Activated naive CD4-positive, alpha-beta T cell treated with anti-CD3 and anti-CD28 coated beads, Interleukin-2, amount 10 ng/mL, durations not matched to agents 7 days and 5 days (primary cell): ENCODE measurements around the gene AHCYL2.

ENCODE experiments used
- CTCF ChIA-PET: fragments of 350-600 bp; sonication (Branson Sonifier 250); formaldehyde crosslinking; loops from one replicate; lab custom pipeline; 2021; ENCODE audit warnings: antibody characterized with exemption; lab: Charles Lee
- DNase-seq: peaks from one replicate; pipeline ENCODE4 v3.0.0-alpha.2; 2020
- H3K27ac Mint-ChIP-seq: one replicate; pipeline ENCODE4 v1.8.0; 2021; ENCODE audit warnings: mild to moderate bottlenecking, moderate library complexity, mixed read lengths
- H3K27me3 Mint-ChIP-seq: one replicate; pipeline ENCODE4 v1.8.0; 2021; ENCODE audit warnings: mild to moderate bottlenecking, mixed read lengths
- H3K36me3 Mint-ChIP-seq: one replicate; pipeline ENCODE4 v1.8.0; 2021; ENCODE audit warnings: mixed read lengths
- H3K4me1 Mint-ChIP-seq: one replicate; pipeline ENCODE4 v1.8.0; 2021; ENCODE audit warnings: mixed read lengths
- H3K4me3 Mint-ChIP-seq: one replicate; pipeline ENCODE4 v1.8.0; 2021; ENCODE audit warnings: mild to moderate bottlenecking, moderate library complexity, mixed read lengths
- H3K9me3 Mint-ChIP-seq: one replicate; pipeline ENCODE4 v1.8.0; 2021; ENCODE audit warnings: mixed read lengths

The AHCYL2 gene

DNA sequence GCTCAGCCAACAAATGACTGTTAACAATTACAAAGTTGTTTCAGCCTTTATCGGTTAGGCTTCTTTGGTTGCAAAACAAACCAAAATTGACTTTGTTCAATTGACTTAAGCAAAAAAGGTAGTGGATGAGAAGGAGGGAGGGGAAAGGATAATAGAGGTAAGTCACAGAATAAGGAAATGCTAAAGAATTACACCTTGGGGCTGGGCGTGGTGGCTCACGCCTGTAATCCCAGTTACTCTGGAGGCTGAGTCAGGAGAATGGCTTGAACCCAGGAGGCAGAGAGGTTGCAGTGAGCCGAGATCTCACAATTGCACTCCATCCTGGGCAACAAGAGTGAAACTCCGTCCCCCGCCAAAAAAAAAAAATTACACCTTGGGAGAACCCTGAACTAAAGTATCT is 41.4 kb downstream of the AHCYL2 start:
- no peak for DNase-seq
- Mint-ChIP-seq H3K27ac (no peak overlapping the region), H3K4me1 (no peaks in the 10 kb centered on the region), H3K27me3 (no peaks in the 10 kb centered on the region), H3K36me3 (no peaks in the 10 kb centered on the region), H3K9me3 (no peaks in the 10 kb centered on the region), H3K4me3 (no peak overlapping the region)
- CTCF ChIA-PET = no interaction called here

DNA sequence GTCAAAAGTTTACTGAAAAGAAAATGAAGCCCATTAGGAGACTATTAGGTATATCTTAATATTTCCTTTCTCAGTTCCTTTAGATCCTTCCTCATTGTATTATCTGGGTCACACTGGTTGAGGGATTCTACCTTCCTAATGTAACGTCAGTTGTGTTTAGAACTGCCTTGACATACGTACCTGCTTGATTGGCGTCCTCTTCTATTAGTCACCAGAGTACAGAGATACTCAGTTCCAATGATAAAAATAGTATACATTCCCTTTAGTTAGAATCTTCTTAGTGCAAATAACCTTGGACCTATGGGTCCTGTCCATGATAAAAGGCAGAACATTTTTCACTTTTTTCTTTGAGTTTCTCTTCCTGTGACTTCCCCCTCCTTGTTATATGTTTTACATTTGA is 45.2 kb downstream of the AHCYL2 start:
- Mint-ChIP-seq H3K27me3 (no peaks in the 10 kb centered on the region), H3K4me1 (peaks cover 2% of the 10 kb centered on the region), H3K4me3 (no peak overlapping the region), H3K9me3 (no peaks in the 10 kb centered on the region), H3K36me3 (no peaks in the 10 kb centered on the region), H3K27ac (no peak overlapping the region)
- no peak for DNase-seq
- CTCF ChIA-PET = interaction anchor here (0.6 to 8.3 kb wide), 5 partner anchors 9 to 106 kb away, joined by 4 to 185 read pairs (median 17); partner anchors contain the start of gene AHCYL2

DNA sequence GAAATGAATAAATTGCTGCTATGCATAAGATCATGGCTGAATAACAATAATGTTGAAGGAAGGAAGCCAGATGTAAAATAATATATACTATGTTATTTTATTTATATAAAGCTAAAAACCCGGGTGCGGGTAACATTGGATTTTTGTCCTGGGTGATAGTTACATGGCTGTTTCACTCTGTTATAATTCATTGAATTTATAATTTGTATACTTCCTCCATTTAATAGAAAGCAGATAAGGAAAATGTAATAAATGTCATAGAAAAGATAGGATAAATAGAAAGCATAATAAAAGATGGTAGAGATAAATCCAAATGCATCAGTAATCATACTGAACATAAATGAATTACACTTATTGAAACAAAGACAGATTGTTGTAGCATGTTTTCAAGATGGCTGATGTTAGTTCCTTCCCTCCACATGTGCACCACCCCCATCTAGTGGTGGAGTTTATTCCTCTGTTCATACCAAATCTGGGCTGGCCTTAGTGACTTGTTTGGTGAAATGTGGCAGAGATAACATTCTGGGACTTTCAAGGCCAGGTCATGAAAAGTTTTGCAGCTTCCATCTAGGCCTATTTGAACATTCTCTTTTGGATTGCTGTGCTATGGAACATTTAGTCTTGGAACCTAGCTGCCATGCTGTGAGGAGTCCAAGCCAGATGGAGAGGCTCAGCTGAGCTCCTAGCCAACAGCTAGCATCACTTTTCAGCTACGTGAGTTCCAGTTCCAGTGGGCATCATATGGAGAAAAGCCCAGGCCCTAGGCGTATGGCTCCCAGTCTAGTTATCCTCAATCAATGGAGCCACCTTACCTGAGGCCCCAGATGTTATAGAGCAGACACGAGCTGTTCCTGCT is 46.9 kb downstream of the AHCYL2 start:
- no peak overlapping the region for H3K27ac Mint-ChIP-seq
- CTCF ChIA-PET = interaction anchor here (0.7 to 8.3 kb wide), 18 partner anchors 11 to 545 kb away, joined by 3 to 185 read pairs (median 4); partner anchors contain the start of gene AHCYL2
- H3K4me1 Mint-ChIP-seq = peaks cover 2% of the 10 kb centered on the region
- H3K4me3 Mint-ChIP-seq = no peak overlapping the region
- DNase-seq = peak; percentile 76
- no peaks in the 10 kb centered on the region for H3K9me3 Mint-ChIP-seq
- H3K36me3 Mint-ChIP-seq = no peaks in the 10 kb centered on the region
- H3K27me3 Mint-ChIP-seq = no peaks in the 10 kb centered on the region

DNA sequence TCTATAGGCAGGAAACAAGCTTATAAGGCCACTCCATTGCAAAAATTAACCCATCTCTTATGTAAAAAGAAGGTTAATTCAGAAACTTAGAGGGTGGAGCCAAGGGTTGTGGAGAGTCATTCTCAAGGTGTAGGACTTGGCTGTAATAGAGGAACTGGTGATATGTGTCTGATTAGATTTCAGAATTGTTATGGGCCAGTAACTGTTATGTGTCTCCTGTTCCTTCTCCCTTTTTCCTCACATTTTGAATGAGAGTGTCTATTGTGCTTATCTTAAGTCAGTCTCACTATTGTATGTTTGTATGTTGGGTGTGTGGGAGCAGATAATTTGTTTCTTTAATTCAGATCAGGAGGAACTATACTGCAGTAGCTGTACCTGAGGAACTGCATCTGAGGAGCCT is 49.1 kb downstream of the AHCYL2 start:
- no peaks in the 10 kb centered on the region for H3K27me3 Mint-ChIP-seq
- no peak overlapping the region for H3K27ac Mint-ChIP-seq
- CTCF ChIA-PET = interaction anchor here (0.8 to 8.3 kb wide), 4 partner anchors 10 to 53 kb away, joined by 3 to 185 read pairs (median 14); partner anchors contain the start of gene AHCYL2
- H3K9me3 Mint-ChIP-seq = no peaks in the 10 kb centered on the region
- DNase-seq = no peak
- H3K36me3 Mint-ChIP-seq = no peaks in the 10 kb centered on the region
- H3K4me1 Mint-ChIP-seq = peaks cover 2% of the 10 kb centered on the region
- no peak overlapping the region for H3K4me3 Mint-ChIP-seq

DNA sequence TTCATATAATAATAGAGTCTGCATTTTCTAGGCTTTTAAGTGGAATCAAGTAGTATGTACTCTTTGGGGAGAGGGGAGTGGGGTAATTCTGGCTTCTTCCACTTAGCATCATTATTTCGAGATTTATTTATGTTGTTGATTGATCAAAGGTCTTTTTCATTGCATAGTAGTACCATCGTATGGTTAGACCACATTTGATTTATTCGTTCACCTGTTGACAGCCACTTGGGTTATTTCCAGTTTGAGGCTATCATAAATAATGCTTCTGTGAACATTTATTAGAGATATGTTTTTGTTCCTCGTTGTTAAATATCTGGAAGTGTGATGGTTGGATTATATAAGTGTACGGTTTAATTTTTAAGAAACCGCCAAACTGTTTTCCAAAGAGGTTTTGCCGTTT is 52.8 kb downstream of the AHCYL2 start:
- H3K4me3 Mint-ChIP-seq = no peak overlapping the region

DNA sequence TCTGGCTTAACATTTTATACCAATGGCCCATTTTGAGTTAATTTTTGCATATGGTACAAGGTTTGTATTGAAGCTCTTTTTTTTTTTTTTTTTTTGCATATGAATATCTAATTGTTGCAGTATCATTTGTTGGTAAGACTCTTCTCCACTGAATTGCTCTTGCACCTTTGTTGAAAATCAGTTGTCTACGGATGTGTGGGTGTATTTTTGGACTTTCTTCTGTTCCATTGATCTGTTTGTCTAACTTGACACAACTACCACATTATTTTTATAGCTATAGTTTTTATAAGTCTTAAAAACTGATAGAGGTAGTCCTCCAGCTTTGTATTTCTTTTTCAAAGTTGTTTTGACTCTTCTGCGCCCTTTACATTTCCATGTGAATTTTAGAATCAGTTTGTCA is 53.9 kb downstream of the AHCYL2 start:
- no peaks in the 10 kb centered on the region for H3K4me1 Mint-ChIP-seq
- H3K9me3 Mint-ChIP-seq = no peaks in the 10 kb centered on the region
- H3K4me3 Mint-ChIP-seq = no peak overlapping the region
- no peak for DNase-seq
- CTCF ChIA-PET = interaction anchor here (2.2 kb wide), 1 partner anchor 60 kb away, joined by 10 read pairs; no protein-coding TSS in a partner anchor
- no peak overlapping the region for H3K27ac Mint-ChIP-seq
- H3K36me3 Mint-ChIP-seq = no peaks in the 10 kb centered on the region
- H3K27me3 Mint-ChIP-seq = no peaks in the 10 kb centered on the region

More for the DNA sequence above, 52.8 kb downstream of the AHCYL2 start:
- Mint-ChIP-seq H3K27ac (no peak overlapping the region), H3K9me3 (no peaks in the 10 kb centered on the region), H3K4me1 (no peaks in the 10 kb centered on the region), H3K36me3 (no peaks in the 10 kb centered on the region), H3K27me3 (no peaks in the 10 kb centered on the region)
- no peak for DNase-seq
- CTCF ChIA-PET = no interaction called here

DNA sequence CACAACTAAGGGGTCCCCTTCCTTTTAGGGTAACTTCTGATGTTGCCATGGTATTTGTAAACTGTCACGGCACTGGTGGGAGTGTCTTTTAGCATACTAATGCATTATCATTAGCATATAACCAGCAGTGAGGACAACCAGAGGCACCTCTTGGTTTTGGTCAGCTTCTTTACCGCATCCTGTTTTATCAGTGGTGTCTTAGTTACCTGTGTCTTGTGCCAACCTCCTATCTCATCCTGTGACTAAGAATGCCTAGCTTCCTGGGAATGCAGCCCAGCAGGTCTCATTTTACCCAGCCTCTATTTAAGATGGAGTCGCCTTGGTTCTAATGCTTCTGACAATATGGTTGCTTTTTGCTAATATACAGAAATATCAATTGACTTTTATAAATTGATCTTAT is 54.9 kb downstream of the AHCYL2 start:
- no peak overlapping the region for H3K4me3 Mint-ChIP-seq
- CTCF ChIA-PET = interaction anchor here (2.2 kb wide), 1 partner anchor 61 kb away, joined by 10 read pairs; no protein-coding TSS in a partner anchor
- H3K9me3 Mint-ChIP-seq = no peaks in the 10 kb centered on the region
- no peaks in the 10 kb centered on the region for H3K4me1 Mint-ChIP-seq
- no peaks in the 10 kb centered on the region for H3K36me3 Mint-ChIP-seq
- no peak for DNase-seq
- H3K27me3 Mint-ChIP-seq = no peaks in the 10 kb centered on the region
- H3K27ac Mint-ChIP-seq = no peak overlapping the region

DNA sequence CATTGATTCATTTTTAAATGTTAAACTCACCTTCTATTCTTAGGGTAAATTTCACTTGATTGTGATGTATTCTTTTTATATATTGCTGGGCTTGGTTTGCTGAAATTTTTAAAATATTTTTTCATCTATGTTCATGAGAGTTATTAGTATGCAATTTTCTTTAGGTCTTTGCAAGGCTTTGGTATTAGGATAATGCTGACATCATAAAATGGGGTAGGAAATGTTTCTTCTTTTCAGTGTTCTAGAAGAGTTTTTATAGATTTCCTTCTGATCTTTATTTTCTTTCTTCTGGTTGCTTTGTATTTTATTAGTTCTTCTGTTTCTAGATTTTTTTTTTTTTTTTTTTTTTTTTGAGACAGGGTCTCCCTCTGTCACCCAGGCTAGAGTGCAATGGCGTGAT is 56.3 kb downstream of the AHCYL2 start:
- no peaks in the 10 kb centered on the region for H3K36me3 Mint-ChIP-seq
- H3K27me3 Mint-ChIP-seq = no peaks in the 10 kb centered on the region
- CTCF ChIA-PET = no interaction called here
- no peaks in the 10 kb centered on the region for H3K4me1 Mint-ChIP-seq
- DNase-seq = no peak
- H3K4me3 Mint-ChIP-seq = no peak overlapping the region
- no peak overlapping the region for H3K27ac Mint-ChIP-seq
- H3K9me3 Mint-ChIP-seq = no peaks in the 10 kb centered on the region

DNA sequence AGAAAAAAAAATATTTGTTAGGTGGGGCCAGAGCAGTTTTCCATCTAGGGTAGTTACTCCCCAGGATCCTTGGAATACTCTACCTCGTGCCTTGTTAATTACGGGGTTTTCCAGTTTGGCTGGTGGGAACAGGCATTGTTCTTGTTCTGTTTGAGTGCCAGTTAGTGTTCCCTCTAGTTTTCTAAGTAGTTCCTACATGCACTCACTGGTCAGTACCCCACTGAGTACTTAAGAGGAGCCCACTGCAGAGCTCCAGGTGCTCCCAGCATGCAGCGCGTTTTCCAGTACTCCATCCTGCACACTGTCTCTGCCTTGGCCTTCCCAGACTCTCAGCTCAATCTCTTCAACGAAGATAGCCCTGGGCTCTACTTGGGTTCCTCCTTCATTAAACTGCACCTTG is 58.0 kb downstream of the AHCYL2 start:
- no peaks in the 10 kb centered on the region for H3K27me3 Mint-ChIP-seq
- DNase-seq = no peak
- CTCF ChIA-PET = interaction anchor here (1.3 kb wide), 1 partner anchor 15 kb away, joined by 3 read pairs; no protein-coding TSS in a partner anchor
- H3K36me3 Mint-ChIP-seq = no peaks in the 10 kb centered on the region
- H3K9me3 Mint-ChIP-seq = no peaks in the 10 kb centered on the region
- H3K4me1 Mint-ChIP-seq = no peaks in the 10 kb centered on the region
- no peak overlapping the region for H3K27ac Mint-ChIP-seq
- H3K4me3 Mint-ChIP-seq = no peak overlapping the region

DNA sequence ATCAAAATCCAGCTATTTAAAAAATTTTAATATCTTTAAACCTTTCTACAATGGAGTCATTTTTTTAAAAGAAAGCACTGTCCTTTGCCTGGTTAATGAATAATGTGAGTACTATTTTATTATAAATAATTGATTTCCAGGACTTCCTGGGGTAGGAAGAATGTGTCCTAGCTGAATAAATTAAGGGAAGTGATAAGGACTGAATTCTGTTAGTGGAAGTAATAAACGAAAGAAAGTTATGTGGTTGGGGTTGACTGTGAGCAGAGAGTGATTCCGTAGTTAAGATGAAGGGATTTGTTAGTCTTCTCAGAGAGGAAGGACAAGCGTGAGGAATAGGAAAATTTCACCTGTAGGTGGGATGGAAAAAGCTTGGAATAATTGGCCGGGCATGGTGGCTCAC is 59.1 kb downstream of the AHCYL2 start:
- CTCF ChIA-PET = interaction anchor here (0.7 to 3.5 kb wide), 5 partner anchors 10 to 66 kb away, joined by 3 to 17 read pairs (median 3); no protein-coding TSS in a partner anchor
- no peak for DNase-seq
- Mint-ChIP-seq H3K9me3 (no peaks in the 10 kb centered on the region), H3K4me1 (no peaks in the 10 kb centered on the region), H3K27ac (no peak overlapping the region), H3K4me3 (no peak overlapping the region), H3K36me3 (no peaks in the 10 kb centered on the region), H3K27me3 (no peaks in the 10 kb centered on the region)

DNA sequence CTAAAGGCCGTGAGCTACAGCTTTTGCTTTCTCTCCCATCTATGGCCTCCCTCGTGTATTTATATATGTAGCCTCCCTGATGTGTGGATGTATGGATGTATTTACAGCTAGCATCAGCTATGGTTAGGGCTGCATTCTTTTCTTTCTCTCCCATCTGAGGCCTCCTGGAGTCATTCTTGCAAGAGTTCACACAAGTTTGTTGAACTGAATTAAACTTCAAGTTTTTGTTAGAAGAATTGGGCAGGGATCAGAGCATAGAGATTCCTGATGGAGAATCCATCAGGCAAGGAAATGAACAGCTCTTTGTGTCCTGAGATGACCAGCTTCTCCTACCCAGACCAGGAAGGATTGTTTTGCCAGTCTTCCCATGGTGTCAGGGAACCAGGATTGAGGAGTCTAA is 60.3 kb downstream of the AHCYL2 start:
- CTCF ChIA-PET = interaction anchor here (1.0 to 3.5 kb wide), 2 partner anchors 14 to 67 kb away, joined by 3 to 17 read pairs; no protein-coding TSS in a partner anchor
- Mint-ChIP-seq H3K27ac (no peak overlapping the region), H3K36me3 (no peaks in the 10 kb centered on the region), H3K4me1 (no peaks in the 10 kb centered on the region), H3K4me3 (no peak overlapping the region), H3K27me3 (no peaks in the 10 kb centered on the region), H3K9me3 (no peaks in the 10 kb centered on the region)
- DNase-seq = no peak

DNA sequence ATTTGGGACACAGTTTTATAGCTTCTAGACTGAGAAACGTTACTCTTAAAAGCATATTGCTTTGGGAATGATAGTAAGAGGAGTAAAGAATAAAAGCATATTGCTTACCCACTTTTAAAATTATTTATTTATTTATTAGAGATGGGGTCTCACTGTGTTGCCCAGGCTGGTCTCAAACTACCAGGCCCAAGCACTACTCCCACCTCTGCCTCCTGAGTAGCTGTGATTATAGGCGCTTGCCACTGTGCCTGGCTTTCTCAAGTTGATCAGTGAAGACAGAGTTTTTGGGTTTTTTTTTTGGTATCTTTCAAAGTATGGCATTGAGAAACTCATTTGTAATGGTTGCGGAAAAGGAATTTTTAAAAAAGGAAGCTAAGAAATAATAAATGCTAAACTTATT is 68.0 kb downstream of the AHCYL2 start:
- no peak overlapping the region for H3K4me3 Mint-ChIP-seq
- no peak for DNase-seq
- CTCF ChIA-PET = interaction anchor here (7.2 kb wide), 1 partner anchor 74 kb away, joined by 100 read pairs; no protein-coding TSS in a partner anchor

DNA sequence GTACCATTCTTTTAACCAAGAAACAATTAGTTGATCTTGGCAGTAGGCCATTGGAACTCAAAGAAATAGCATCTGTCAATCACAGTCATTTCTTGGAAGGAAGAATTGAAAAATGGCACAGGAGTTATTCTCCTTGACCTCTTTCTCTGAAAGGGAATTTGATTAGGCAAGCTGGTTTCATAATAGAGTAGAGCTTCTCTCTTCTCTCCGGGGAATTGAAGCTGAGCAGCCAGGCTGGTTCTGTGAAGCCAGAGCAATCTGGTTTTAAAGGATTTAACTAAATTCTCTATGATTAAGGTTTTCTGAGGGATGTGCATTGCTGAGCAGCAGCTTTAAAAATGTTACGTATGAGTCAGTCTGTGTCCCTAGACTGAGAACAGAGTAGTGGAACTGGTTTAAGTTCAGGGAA is 70.2 kb downstream of the AHCYL2 start:
- Mint-ChIP-seq H3K4me1 (no peaks in the 10 kb centered on the region), H3K4me3 (no peak overlapping the region), H3K36me3 (no peaks in the 10 kb centered on the region), H3K27me3 (no peaks in the 10 kb centered on the region), H3K27ac (no peak overlapping the region), H3K9me3 (no peaks in the 10 kb centered on the region)
- CTCF ChIA-PET = interaction anchor here (1.3 to 7.2 kb wide), 2 partner anchors 76 to 80 kb away, joined by 4 to 100 read pairs; no protein-coding TSS in a partner anchor
- DNase-seq = no peak

More for the DNA sequence above, 68.0 kb downstream of the AHCYL2 start:
- no peaks in the 10 kb centered on the region for H3K4me1 Mint-ChIP-seq
- H3K9me3 Mint-ChIP-seq = no peaks in the 10 kb centered on the region
- H3K27ac Mint-ChIP-seq = no peak overlapping the region
- H3K36me3 Mint-ChIP-seq = no peaks in the 10 kb centered on the region
- no peaks in the 10 kb centered on the region for H3K27me3 Mint-ChIP-seq

DNA sequence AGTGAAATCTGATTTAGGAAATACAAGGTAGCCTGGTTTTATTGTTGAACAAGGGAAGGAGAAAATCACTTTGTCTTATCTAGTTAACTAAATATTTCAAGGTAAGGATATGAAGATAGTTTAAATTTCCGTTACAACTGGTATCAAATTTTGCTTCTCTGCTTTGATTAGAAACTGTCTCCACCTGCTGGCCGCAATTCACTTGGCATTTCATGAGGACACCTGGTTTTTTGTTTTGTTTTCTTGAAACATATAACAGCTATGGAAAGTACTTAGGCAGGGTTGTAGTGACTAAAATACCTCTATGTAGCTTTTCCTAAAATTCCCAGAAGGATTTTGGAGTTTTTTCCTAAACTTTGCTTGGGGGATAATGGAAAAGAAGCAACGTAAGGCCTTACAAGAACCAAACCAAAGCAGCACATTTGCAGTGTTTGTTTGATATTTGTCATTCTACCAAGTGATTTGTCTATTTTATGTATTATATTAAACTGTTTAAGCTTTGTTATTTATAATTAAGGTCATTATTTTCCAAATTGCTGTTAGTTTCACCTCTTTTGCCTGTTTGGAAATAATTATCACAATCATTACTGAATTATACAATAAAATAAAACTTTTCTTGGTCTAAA is 73.6 kb downstream of the AHCYL2 start:
- Mint-ChIP-seq H3K36me3 (peaks cover 4% of the 10 kb centered on the region), H3K27me3 (no peaks in the 10 kb centered on the region), H3K4me1 (no peaks in the 10 kb centered on the region), H3K4me3 (no peak overlapping the region), H3K27ac (no peak overlapping the region), H3K9me3 (no peaks in the 10 kb centered on the region)
- CTCF ChIA-PET = interaction anchor here (0.7 to 7.2 kb wide), 19 partner anchors 9 to 749 kb away, joined by 3 to 100 read pairs (median 3); no protein-coding TSS in a partner anchor
- peak; percentile 73 for DNase-seq
